DND-41 (cell line): Measurements from ENCODE around the gene SLAMF8.

Experiments
- CTCF ChIP-seq: IDR thresholded peaks from 2 replicates; pipeline ENCODE4 v1.5.1; 2012; ENCODE audit warnings: borderline replicate concordance, low read length, moderate library complexity, mild to moderate bottlenecking; ENCODE audit not compliant: poor library complexity, severe bottlenecking; ENCODE audit errors: extremely low read depth
- EZH2 ChIP-seq: IDR thresholded peaks from 3 replicates; pipeline ENCODE4 v1.6.1; 2012; ENCODE audit warnings: borderline replicate concordance, low read depth, mild to moderate bottlenecking, moderate library complexity, low read length, inconsistent platforms; ENCODE audit not compliant: severe bottlenecking

GRCh38 chr1:159883134-159883533 lies 56.5 kb downstream of the SLAMF8 start:
- TF ChIP-seq CTCF (no peak), EZH2 (no peak)
